BLaER1 treated with 17β-estradiol and CSF1 and Interleukin-3, amounts not matched to agents 10 nM and 100 nM (cell line): Measurements from ENCODE around the gene ATP2B3.
A peak's percentile ranks its signal among the peaks of the same experiment; 100 is the strongest.

Experiments
- H3K27ac ChIP-seq, 11 experiments: shearing (Covaris generic); formaldehyde crosslinking; 2 replicates each; pipeline ENCODE4 v1.8.1; 2022
- H3K27me3 ChIP-seq, 11 experiments: shearing (Covaris generic); formaldehyde crosslinking; 2 replicates each; pipeline ENCODE4 v1.8.1; 2022
- H3K36me3 ChIP-seq, 11 experiments: shearing (Covaris generic); formaldehyde crosslinking; 2 replicates each; pipeline ENCODE4 v1.8.1; 2022
- H3K4me1 ChIP-seq, 10 experiments: shearing (Covaris generic); formaldehyde crosslinking; 2 replicates each; pipeline ENCODE4 v1.8.1; 2022
- H3K4me2 ChIP-seq, 11 experiments: shearing (Covaris generic); formaldehyde crosslinking; 2 replicates each; pipeline ENCODE4 v1.8.1; 2022
- H3K4me3 ChIP-seq, 10 experiments: shearing (Covaris generic); formaldehyde crosslinking; 2 replicates each; pipeline ENCODE4 v1.8.1; 2022
- H3K9ac ChIP-seq, 11 experiments: shearing (Covaris generic); formaldehyde crosslinking; 2 replicates each; pipeline ENCODE4 v1.8.1; 2022
- H3K9me3 ChIP-seq, 11 experiments: shearing (Covaris generic); formaldehyde crosslinking; replicated peaks in 1 of 11; 2 replicates each; pipeline ENCODE4 v1.8.1; 2022
- H4K20me1 ChIP-seq, 11 experiments: shearing (Covaris generic); formaldehyde crosslinking; 2 replicates each; pipeline ENCODE4 v1.8.1; 2022
- Cebpa-rat ChIP-seq, 11 experiments: shearing (Covaris generic); IDR thresholded peaks; 2 replicates each; pipeline ENCODE4 v1.8.1; 2022

The ATP2B3 gene

GRCh38 chrX:153576961-153577360, 59.5 kb downstream of the ATP2B3 start:
- no peak for TF ChIP-seq Cebpa-rat (IDR thresholded peaks at IDR 0.05)
- Histone ChIP-seq H3K36me3 (no peaks in the 10 kb centered on the region), H3K9ac (no peak overlapping the region), H3K27ac (no peak overlapping the region), H3K9me3 (peaks cover 0 to 6% (median 0%) of the 10 kb centered on the region in 11 experiments; a peak in 3 of 22 replicates), H4K20me1 (peaks cover 0 to 15% (median 6%) of the 10 kb centered on the region in 11 experiments; a peak in 7 of 22 replicates), H3K4me3 (no peak overlapping the region), H3K4me2 (peak overlapping the region in 4 of 11 experiments; percentile 78 to 89 (median 80); a peak in 8 of 22 replicates), H3K4me1 (peaks cover 45 to 57% (median 54%) of the 10 kb centered on the region in 10 experiments), H3K27me3 (peaks cover 74 to 100% (median 96%) of the 10 kb centered on the region in 11 experiments)

- H4K20me1 ChIP-seq: peaks cover 0 to 15% (median 6%) of the 10 kb centered on the region in 11 experiments; a peak in 6 of 22 replicates
- no peak overlapping the region for H3K9ac ChIP-seq
- no peaks in the 10 kb centered on the region for H3K36me3 ChIP-seq
- no peak overlapping the region for H3K4me2 ChIP-seq
- no peak overlapping the region for H3K27ac ChIP-seq
- H3K4me3 ChIP-seq: no peak overlapping the region
- no peak for TF ChIP-seq Cebpa-rat (IDR thresholded peaks at IDR 0.05)
- H3K4me1 ChIP-seq: peaks cover 46 to 56% (median 53%) of the 10 kb centered on the region in 10 experiments
- H3K27me3 ChIP-seq: peaks cover 74 to 100% (median 94%) of the 10 kb centered on the region in 11 experiments
- peaks cover 0 to 3% (median 0%) of the 10 kb centered on the region in 11 experiments; a peak in 2 of 22 replicates for H3K9me3 ChIP-seq
Measured at GRCh38 chrX:153578200-153578835, 60.9 kb downstream of the ATP2B3 start.

DNA sequence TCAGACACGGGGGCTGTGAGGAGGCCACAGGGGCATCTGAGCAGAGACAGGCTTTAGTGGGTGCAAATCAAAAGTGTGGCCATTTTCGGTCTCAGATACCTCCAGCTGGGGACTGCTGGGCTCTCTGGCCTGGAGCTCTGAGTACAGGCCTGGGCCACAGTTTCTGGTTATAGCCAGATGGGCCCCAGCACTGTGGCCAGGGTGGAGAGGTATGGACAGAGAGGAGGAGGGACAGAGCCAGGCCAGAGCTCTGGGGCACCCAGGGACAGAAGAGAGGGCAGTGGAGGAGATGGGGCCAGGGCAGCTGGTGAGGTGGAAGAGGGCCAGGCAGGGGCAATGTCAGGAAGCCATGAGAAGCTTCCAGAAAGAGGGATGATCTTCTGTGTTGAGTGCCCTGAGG, 61.4 kb downstream of the ATP2B3 start:
- no peaks in the 10 kb centered on the region for H3K36me3 ChIP-seq
- no peak overlapping the region for H3K4me3 ChIP-seq
- H3K9ac ChIP-seq: no peak overlapping the region
- H3K27me3 ChIP-seq: peaks cover 74 to 100% (median 95%) of the 10 kb centered on the region in 11 experiments
- H4K20me1 ChIP-seq: peaks cover 0 to 15% (median 6%) of the 10 kb centered on the region in 11 experiments; a peak in 6 of 22 replicates
- TF ChIP-seq Cebpa-rat (IDR thresholded peaks at IDR 0.05): no peak
- H3K4me1 ChIP-seq: peaks cover 46 to 56% (median 53%) of the 10 kb centered on the region in 10 experiments
- no peak overlapping the region for H3K27ac ChIP-seq
- H3K4me2 ChIP-seq: no peak overlapping the region
- no peaks in the 10 kb centered on the region; a peak in 1 of 22 replicates for H3K9me3 ChIP-seq

DNA sequence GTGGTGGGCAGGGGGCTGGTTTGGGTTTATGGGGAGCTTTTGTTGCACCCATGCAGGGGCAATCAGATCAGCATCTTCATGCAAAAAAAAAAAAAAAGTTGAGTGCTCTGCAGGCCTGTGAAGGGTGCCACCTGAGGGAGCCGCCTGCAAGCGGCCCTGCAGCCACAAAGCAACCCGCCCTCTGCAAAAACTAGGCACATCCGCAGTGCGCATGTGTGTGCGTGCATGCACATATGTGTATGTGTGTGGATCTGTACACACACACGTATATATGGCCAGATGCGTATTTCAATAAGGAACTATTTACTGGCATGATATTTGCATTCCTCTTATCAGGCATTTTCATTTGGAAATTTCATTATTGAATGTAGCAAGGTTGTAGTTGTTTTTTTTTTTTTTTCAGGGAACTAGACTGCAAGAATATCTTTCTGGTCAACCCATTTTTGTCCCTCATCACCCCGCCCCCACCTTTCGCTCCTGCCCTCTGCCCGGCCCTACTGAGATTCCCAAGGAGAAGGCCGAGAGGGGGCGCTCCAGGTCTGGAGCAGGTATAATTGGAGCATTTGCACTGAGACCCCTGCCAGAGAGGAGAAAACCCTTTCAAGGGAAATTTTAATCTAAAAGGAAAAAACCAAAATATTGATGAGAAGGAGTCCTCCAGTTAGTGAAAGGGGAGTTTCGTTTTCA, 63.4 kb downstream of the ATP2B3 start:
- H3K9ac ChIP-seq: no peak overlapping the region
- H3K36me3 ChIP-seq: peaks cover 0 to 3% (median 0%) of the 10 kb centered on the region in 11 experiments; a peak in 1 of 22 replicates
- H4K20me1 ChIP-seq: peaks cover 0 to 11% (median 4%) of the 10 kb centered on the region in 11 experiments; a peak in 6 of 22 replicates
- no peaks in the 10 kb centered on the region; a peak in 1 of 22 replicates for H3K9me3 ChIP-seq
- H3K4me3 ChIP-seq: no peak overlapping the region
- H3K27me3 ChIP-seq: peaks cover 72 to 97% (median 90%) of the 10 kb centered on the region in 11 experiments
- peaks cover 31 to 42% (median 37%) of the 10 kb centered on the region in 10 experiments for H3K4me1 ChIP-seq
- TF ChIP-seq Cebpa-rat (IDR thresholded peaks at IDR 0.05): no peak
- no peak overlapping the region for H3K27ac ChIP-seq
- peak overlapping the region in 1 of 11 experiments; percentile 6; a peak in 1 of 22 replicates for H3K4me2 ChIP-seq

DNA sequence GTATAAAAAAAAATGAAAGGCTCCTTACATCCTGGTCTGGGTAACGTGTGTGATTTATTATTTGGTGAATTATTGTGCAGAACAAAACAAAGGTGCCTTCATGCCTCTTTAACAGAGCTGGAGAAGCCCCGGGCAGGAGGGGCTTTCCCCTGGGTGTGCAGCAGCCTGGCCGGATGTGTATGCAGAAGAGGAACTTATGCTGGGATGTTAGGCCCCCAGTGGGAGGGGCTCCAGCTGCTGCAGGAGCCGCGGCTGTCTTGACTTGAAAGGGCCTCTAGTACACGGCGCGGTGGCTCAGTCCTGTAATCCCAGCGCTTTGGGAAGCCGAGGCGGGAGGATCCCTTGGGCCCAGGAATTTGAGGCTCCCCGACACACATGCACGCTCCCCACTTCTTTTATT, 65.5 kb downstream of the ATP2B3 start:
- no peak overlapping the region for H3K27ac ChIP-seq
- peaks cover 6 to 20% (median 13%) of the 10 kb centered on the region in 11 experiments; a peak in 20 of 22 replicates for H3K36me3 ChIP-seq
- peak overlapping the region; percentile 40 to 70 (median 58) for H3K4me2 ChIP-seq
- H3K9ac ChIP-seq: no peak overlapping the region
- no peak overlapping the region; a peak in 1 of 20 replicates for H3K4me3 ChIP-seq
- peaks cover 0 to 9% (median 0%) of the 10 kb centered on the region in 11 experiments; a peak in 1 of 22 replicates for H3K9me3 ChIP-seq
- H3K27me3 ChIP-seq: peaks cover 70 to 97% (median 90%) of the 10 kb centered on the region in 11 experiments
- no peak for TF ChIP-seq Cebpa-rat (IDR thresholded peaks at IDR 0.05)
- H3K4me1 ChIP-seq: peaks cover 22 to 36% (median 28%) of the 10 kb centered on the region in 10 experiments
- H4K20me1 ChIP-seq: peaks cover 0 to 14% (median 0%) of the 10 kb centered on the region in 11 experiments; a peak in 7 of 22 replicates

GRCh38 chrX:153583433-153583832, 66.0 kb downstream of the ATP2B3 start:
- Histone ChIP-seq H3K27ac (no peak overlapping the region), H3K4me1 (peaks cover 22 to 36% (median 28%) of the 10 kb centered on the region in 10 experiments)

DNA sequence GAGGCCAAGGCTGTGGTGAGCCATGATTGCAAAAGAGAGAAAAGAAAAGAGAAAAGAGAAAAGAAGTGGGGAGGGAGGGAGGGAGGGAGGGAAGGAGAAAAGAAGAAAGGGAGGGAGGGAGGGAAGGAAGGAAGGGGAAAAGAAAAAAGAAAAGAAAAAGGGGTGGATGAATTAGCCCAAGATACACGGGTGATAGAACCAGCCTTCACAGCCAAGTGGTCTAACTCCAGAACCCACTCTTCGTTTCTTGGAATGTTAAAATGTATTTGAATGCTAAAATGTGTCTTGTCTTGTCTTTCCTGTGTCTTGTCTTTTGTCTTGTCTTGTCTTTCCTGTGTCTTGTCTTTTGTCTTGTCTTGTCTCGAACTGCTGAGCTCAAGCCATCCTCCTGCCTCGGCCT, 68.4 kb downstream of the ATP2B3 start:
- no peak overlapping the region for H3K4me2 ChIP-seq
- TF ChIP-seq Cebpa-rat (IDR thresholded peaks at IDR 0.05): no peak

More at GRCh38 chrX:153583433-153583832, 66.0 kb downstream of the ATP2B3 start:
- H3K9me3 ChIP-seq: peaks cover 0 to 12% (median 0%) of the 10 kb centered on the region in 11 experiments; a peak in 1 of 22 replicates
- H4K20me1 ChIP-seq: peaks cover 0 to 16% (median 0%) of the 10 kb centered on the region in 11 experiments; a peak in 8 of 22 replicates
- H3K4me2 ChIP-seq: peak overlapping the region; percentile 40 to 70 (median 58); a peak in 21 of 22 replicates
- H3K36me3 ChIP-seq: peaks cover 11 to 25% (median 19%) of the 10 kb centered on the region in 11 experiments; a peak in 21 of 22 replicates
- H3K4me3 ChIP-seq: no peak overlapping the region
- no peak for TF ChIP-seq Cebpa-rat (IDR thresholded peaks at IDR 0.05)
- H3K27me3 ChIP-seq: peaks cover 67 to 97% (median 89%) of the 10 kb centered on the region in 11 experiments
- no peak overlapping the region for H3K9ac ChIP-seq

DNA sequence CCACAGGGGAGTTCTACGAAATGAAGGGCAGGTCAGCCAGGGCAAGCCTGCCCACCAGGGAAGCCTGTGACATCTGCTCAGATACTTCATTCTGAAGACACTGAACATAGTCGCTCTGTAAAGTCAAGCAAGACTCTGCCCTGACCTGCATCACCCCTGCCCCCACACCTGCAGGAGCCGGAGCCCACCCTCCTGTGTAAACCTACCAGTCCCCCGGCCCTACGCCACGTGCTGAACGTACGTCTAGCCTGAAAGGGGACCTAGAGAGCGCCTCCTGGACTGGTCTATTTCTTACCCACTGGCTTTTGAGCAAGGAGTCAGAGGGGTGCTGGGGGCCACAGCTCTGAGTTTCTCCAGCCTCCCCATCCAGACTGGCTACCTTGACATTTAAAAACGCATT, 69.9 kb downstream of the ATP2B3 start:
- Histone ChIP-seq H4K20me1 (peaks cover 0 to 43% (median 16%) of the 10 kb centered on the region in 11 experiments; a peak in 14 of 22 replicates), H3K27me3 (peaks cover 70 to 97% (median 91%) of the 10 kb centered on the region in 11 experiments), H3K9me3 (peaks cover 0 to 12% (median 0%) of the 10 kb centered on the region in 11 experiments; a peak in 1 of 22 replicates), H3K4me3 (no peak overlapping the region), H3K27ac (no peak overlapping the region), H3K36me3 (peaks cover 15 to 62% (median 51%) of the 10 kb centered on the region in 11 experiments), H3K4me2 (no peak overlapping the region), H3K9ac (no peak overlapping the region), H3K4me1 (peaks cover 15 to 23% (median 18%) of the 10 kb centered on the region in 10 experiments)
- no peak for TF ChIP-seq Cebpa-rat (IDR thresholded peaks at IDR 0.05)

More for the DNA sequence above, 68.4 kb downstream of the ATP2B3 start:
- H3K27me3 ChIP-seq: peaks cover 68 to 97% (median 91%) of the 10 kb centered on the region in 11 experiments
- no peak overlapping the region for H3K9ac ChIP-seq
- H3K27ac ChIP-seq: no peak overlapping the region
- H3K36me3 ChIP-seq: peaks cover 11 to 48% (median 36%) of the 10 kb centered on the region in 11 experiments; a peak in 21 of 22 replicates
- peaks cover 0 to 28% (median 6%) of the 10 kb centered on the region in 11 experiments; a peak in 12 of 22 replicates for H4K20me1 ChIP-seq
- H3K4me1 ChIP-seq: peaks cover 22 to 32% (median 28%) of the 10 kb centered on the region in 10 experiments
- no peak overlapping the region for H3K4me3 ChIP-seq
- peaks cover 0 to 12% (median 0%) of the 10 kb centered on the region in 11 experiments; a peak in 1 of 22 replicates for H3K9me3 ChIP-seq
